Right lobe of liver (tissue), 6 donors: Measurements from ENCODE around the gene ANKRD13A. TPM values are rescaled to one million over a fixed set of nuclear protein-coding genes. Genes with fewer than 3 reads are reported as not detected.
A peak's percentile ranks its signal among the peaks of the same experiment; 100 is the strongest.

ENCODE experiments used
- ATAC-seq, 4 donors: fragments of 200-7000 bp; cut with Tn5 transposase; one replicate each; pipeline ENCODE4 v1.9.1; 2020; ENCODE audit warnings: mild to moderate bottlenecking in 4 of 4, moderate library complexity in 4 of 4
- DNase-seq, 3 donors: peaks; one replicate each; pipeline ENCODE4 v3.0.0-alpha.2; 2020
- H3K27ac ChIP-seq, 3 donors: fragments of 200-600 bp; one replicate each; pipeline ENCODE4 v1.8.0; 2022
- H3K27me3 ChIP-seq, 2 donors: fragments of 200-600 bp; one replicate each; pipeline ENCODE4 v1.8.0; 2022
- H3K36me3 ChIP-seq, 4 donors: fragments of 200-600 bp; sonication (generic) in 1 of 4; one replicate each; pipeline versions ENCODE4 v1.5.1 to v1.8.0; 2017 to 2022; ENCODE audit warnings: control low read depth in 1 of 4
- H3K4me1 ChIP-seq, 4 donors: fragments of 200-600 bp; sonication (generic) in 1 of 4; one replicate each; pipeline versions ENCODE4 v1.5.1 to v1.8.0; 2017 to 2022; ENCODE audit warnings: control low read depth in 1 of 4
- H3K4me3 ChIP-seq, 3 donors: fragments of 200-600 bp; one replicate each; pipeline ENCODE4 v1.8.0; 2022
- H3K9me3 ChIP-seq, 4 donors: fragments of 200-600 bp; sonication (generic) in 1 of 4; one replicate each; pipeline versions ENCODE4 v1.5.1 to v1.8.0; 2017 to 2022; ENCODE audit warnings: control low read depth in 1 of 4
- CTCF ChIP-seq, 4 donors: fragments of 200-600 bp in 3 of 4; fragments of 450-650 bp in 1 of 4; IDR thresholded peaks; one replicate each; pipeline versions ENCODE4 v1.5.1 to v1.8.0; 2016 to 2022; ENCODE audit warnings: antibody characterized with exemption in 4 of 4, mild to moderate bottlenecking in 2 of 4
- POLR2A ChIP-seq: fragments of 450-650 bp; IDR thresholded peaks from one replicate; pipeline ENCODE4 v1.6.1; 2017; ENCODE audit warnings: antibody characterized with exemption, mild to moderate bottlenecking
- WGBS: methylation state at CpG from one replicate; pipeline ENCODE4 v1.1.6; 2018; ENCODE audit warnings: low coverage, low lambda C conversion rate; ENCODE audit not compliant: insufficient coverage; ENCODE audit errors: missing lambda C conversion rate; 5-methylcytosine and 5-hydroxymethylcytosine counted together
- intact Hi-C, 2 donors: fragments of 100-400 bp; cut with DNase I; formaldehyde crosslinking; loops; one replicate each; pipeline versions ENCODE4 v1.11.2 to v1.14.1; 2022
- total RNA-seq, 6 experiments: library from RNA; depleted of rRNA in 2 of 6; stranded (reverse); fragments of >200 nt in 2 of 6; fragmentation: NEBNext Ultra II Directional in 3 of 6; extraction: Animal tissue kit (Norgen Biotek cat#: 25700) in 3 of 6; gene quantifications; one replicate each; pipeline versions ENCODE4 v1.1.0 to v1.2.4, GENCODE V29; 2016 to 2023
- donor health status: DM: no; HTN: yes; CAD: no.
- donor health status: DM: no; HTN: no; CAD: no.
- donor health status: DM: no; HTN: no; CAD: no.
- donor health status: DM: no; HTN: yes; CAD: no.
- donor health status: DM: no; HTN: yes; CAD: no.

The ANKRD13A gene
- total RNA-seq, 6 experiments from 2014 or later, result 14.4 to 33.7 (median 24.6) TPM

GRCh38 chr12:110002676-110003515 is 3.7 kb downstream of the ANKRD13A start:
- intact Hi-C loops, result no loop called here
- H3K4me3 ChIP-seq, result no peak overlapping the region
- DNase-seq, result no peak
- peaks cover 0 to 5% (median 0%) of the 10 kb centered on the region in 4 donors for H3K4me1 ChIP-seq
- H3K27me3 ChIP-seq, result no peaks in the 10 kb centered on the region
- no peak for TF ChIP-seq CTCF (IDR thresholded peaks at IDR 0.05)
- no peak for TF ChIP-seq POLR2A
- no peak for ATAC-seq
- no peaks in the 10 kb centered on the region for H3K36me3 ChIP-seq
- H3K27ac ChIP-seq, result no peak overlapping the region
- no peaks in the 10 kb centered on the region for H3K9me3 ChIP-seq
- 69% methylated on average over 6 of the region's 8 CpGs for WGBS

- no peak overlapping the region for H3K27ac ChIP-seq
- intact Hi-C loops, result no loop called here
- no peak overlapping the region for H3K4me3 ChIP-seq
- no peak for TF ChIP-seq POLR2A
- no peak for TF ChIP-seq CTCF (IDR thresholded peaks at IDR 0.05)
- peaks cover 0 to 5% (median 0%) of the 10 kb centered on the region in 4 donors for H3K4me1 ChIP-seq
- no peak for DNase-seq
- H3K27me3 ChIP-seq, result no peaks in the 10 kb centered on the region
- WGBS, result 43% methylated on average over 4 of the region's 4 CpGs
- no peak for ATAC-seq
- H3K9me3 ChIP-seq, result no peaks in the 10 kb centered on the region
- H3K36me3 ChIP-seq, result no peaks in the 10 kb centered on the region
Observed at GRCh38 chr12:110004598-110004997, 5.4 kb downstream of the ANKRD13A start.

- H3K27me3 ChIP-seq, result no peaks in the 10 kb centered on the region
- H3K4me1 ChIP-seq, result peaks cover 0 to 5% (median under 1%) of the 10 kb centered on the region in 4 donors
- H3K27ac ChIP-seq, result no peak overlapping the region
- H3K9me3 ChIP-seq, result no peaks in the 10 kb centered on the region
- intact Hi-C loops, result no loop called here
- no peak overlapping the region for H3K4me3 ChIP-seq
- ATAC-seq (peak in 1 of 4 donors; percentile 22), DNase-seq (no peak)
- H3K36me3 ChIP-seq, result no peaks in the 10 kb centered on the region
- TF ChIP-seq CTCF (IDR thresholded peaks at IDR 0.05) (no peak), POLR2A (no peak)
- WGBS, result 73% methylated on average over 6 of the region's 7 CpGs
Observed at GRCh38 chr12:110005319-110005973, 6.2 kb downstream of the ANKRD13A start.

- TF ChIP-seq POLR2A (no peak), CTCF (IDR thresholded peaks at IDR 0.05) (no peak)
- Histone ChIP-seq H3K27ac (no peak overlapping the region), H3K36me3 (no peaks in the 10 kb centered on the region), H3K9me3 (no peaks in the 10 kb centered on the region), H3K4me1 (peaks cover 0 to 11% (median 4%) of the 10 kb centered on the region in 4 donors), H3K27me3 (no peaks in the 10 kb centered on the region), H3K4me3 (no peak overlapping the region)
- intact Hi-C loops, result no loop called here
- ATAC-seq, result no peak
- 96% methylated on average over 4 of the region's 4 CpGs for WGBS
- DNase-seq, result no peak
Observed at GRCh38 chr12:110006115-110006514, 6.9 kb downstream of the ANKRD13A start.
